HL-60/S4 treated with phorbol 12-myristate 13-acetate at 8.2 ng/mL for 4 days and 3 days (cell line): ENCODE results near the gene OR2L13.
"Not testable (repeated sequence)": the region's sequence is repeated elsewhere in the genome, so short reads cannot be mapped to it uniquely, and the experiment has no call there.

Experiments
- in situ Hi-C: fragments of 300-500 bp; cut with MboI; formaldehyde crosslinking; loops from 2 replicates; pipeline ENCODE4 v1.15.0; 2022; ENCODE audit warnings: low sequenced_read_pairs

OR2L13 gene, protein sequence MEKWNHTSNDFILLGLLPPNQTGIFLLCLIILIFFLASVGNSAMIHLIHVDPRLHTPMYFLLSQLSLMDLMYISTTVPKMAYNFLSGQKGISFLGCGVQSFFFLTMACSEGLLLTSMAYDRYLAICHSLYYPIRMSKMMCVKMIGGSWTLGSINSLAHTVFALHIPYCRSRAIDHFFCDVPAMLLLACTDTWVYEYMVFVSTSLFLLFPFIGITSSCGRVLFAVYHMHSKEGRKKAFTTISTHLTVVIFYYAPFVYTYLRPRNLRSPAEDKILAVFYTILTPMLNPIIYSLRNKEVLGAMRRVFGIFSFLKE

GRCh38 chr1:248094884-248095283, at the start of gene OR2L13:
TSS of gene OR2L13 (plus strand) at chr1:248095184. CDS start at chr1:248099376, 4,192 bp downstream.
- in situ Hi-C loops, result no loop called here

DNA sequence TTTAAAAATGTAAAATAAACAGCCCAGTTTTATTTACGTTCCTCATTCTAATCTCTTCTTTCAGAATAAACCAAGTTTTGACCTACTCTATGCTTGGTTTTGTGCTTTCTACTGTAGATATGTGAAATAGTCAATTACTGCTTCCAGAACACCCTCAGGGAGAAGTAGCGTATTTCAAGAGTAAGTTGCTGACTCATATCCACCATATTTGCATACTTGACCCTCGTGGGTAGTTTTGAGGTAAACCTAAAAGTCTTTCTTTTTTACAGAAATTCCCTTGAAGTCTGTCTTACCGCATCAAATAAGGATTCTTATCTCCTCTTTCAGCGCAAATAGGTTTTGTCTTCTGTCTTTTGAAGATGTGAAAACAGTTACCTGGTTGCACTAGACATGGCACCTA, 49.8 kb upstream of the OR2L13 start:
- in situ Hi-C loops, result no loop called here

DNA sequence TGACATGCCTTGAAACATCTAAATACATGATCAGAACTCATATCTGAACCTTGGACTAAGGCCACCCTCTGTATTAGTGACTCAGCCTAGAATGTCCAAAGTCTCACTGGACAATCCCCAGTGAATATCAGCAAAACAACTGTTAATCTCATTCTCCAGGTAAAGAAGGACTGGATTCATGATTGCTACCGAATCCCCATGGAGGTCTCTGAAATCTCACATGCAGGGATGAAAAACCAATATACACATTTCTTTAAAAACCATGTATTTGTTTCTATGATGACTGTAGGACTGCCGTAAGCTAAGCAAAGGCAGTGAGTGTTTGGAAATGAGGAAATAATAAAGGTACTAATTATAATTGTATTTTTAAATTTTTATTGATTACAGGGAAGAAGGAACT, 48.4 kb upstream of the OR2L13 start, which contains the start of gene OR2L3:
OR2L3 (plus strand) TSS at position 301 of the 400 bp plus-strand sequence. CDS start 13,846 bp downstream, outside the sequence.
- in situ Hi-C loops, result no loop called here

DNA sequence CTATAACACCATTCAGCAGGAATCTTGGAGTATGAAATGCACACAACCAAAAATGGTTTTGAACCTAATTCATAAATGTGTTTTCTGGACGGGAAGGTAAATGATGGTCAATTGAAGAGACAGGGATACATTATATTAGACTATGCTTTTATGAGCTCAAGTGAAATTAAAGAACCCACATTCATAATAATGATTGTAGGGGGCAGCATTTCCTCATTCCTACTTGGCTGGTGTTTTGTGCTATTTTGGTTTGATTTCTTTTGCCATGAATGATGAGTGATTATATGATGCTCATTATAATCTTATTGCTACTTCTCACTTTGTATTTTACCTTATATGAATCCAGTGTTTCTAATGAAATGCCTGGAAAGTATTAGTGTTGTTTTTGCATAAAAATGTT, 48.0 kb upstream of the OR2L13 start:
- in situ Hi-C loops, result no loop called here

GRCh38 chr1:248054671-248055070, 40.3 kb upstream of the OR2L13 start:
- in situ Hi-C loops, result no loop called here

DNA sequence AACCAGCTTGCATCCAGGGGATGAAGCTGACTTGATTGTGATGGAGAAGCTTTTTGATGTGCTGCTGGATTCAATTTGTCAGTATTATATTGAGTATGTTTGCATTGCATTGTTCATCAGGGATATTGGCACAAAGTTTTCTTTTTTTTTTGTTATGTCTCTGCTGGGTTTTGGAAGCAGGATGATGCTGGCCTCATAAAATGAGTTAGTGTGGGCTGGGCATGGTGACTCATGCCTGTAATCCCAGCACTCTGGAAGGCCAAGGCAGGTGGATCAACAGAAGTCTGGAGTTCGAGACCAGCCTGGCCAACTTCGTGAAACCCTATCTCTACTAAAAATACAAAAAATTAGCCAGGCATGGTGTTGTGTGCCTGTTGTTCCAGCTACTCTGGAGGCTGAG, 39.7 kb upstream of the OR2L13 start:
- in situ Hi-C loops, result no loop called here

DNA sequence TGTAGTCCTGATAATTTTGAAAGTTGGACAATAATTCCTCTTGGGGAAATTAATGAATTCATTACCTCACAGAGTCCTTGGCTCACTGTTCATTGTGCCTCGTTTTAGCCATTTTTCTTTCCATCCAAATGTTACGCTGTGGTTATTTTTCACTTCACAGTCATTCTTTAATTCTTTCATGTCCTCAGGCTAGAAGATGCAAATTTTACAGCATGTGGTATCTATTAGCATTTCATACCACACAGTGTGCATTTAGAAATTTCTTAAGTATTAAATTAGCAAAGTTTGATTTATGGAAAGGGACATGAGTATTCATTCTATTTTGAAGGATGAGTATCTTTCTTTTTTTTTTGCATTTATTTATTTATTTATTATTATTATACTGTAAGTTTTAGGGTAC, 29.9 kb upstream of the OR2L13 start:
- in situ Hi-C loops, result no loop called here

DNA sequence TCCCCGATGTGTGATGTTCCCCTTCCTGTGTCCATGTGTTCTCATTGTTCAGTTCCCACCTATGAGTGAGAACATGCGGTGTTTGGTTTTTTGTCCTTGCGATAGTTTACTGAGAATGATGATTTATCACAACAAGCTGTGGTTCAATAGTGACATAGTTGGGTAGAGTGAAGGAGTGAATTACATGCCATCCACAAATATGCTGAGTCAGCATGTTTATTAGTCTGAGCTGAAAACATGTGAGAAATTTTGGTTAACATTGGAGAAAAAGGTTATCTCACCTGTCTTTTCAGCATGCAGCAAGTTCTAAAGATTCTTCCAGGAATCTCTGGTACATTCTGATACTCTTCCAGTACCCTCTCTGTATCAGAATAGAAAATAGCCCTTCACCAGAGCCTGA, 29.4 kb upstream of the OR2L13 start:
- in situ Hi-C loops, result no loop called here

- in situ Hi-C loops, result not testable (repeated sequence)
Observed at GRCh38 chr1:248083864-248084263, 11.1 kb upstream of the OR2L13 start.

- in situ Hi-C loops, result no loop called here
Observed at GRCh38 chr1:248098529-248098928, 3.5 kb downstream of the OR2L13 start.

GRCh38 chr1:248102847-248103246, 7.9 kb downstream of the OR2L13 start:
- in situ Hi-C loops, result no loop called here

DNA sequence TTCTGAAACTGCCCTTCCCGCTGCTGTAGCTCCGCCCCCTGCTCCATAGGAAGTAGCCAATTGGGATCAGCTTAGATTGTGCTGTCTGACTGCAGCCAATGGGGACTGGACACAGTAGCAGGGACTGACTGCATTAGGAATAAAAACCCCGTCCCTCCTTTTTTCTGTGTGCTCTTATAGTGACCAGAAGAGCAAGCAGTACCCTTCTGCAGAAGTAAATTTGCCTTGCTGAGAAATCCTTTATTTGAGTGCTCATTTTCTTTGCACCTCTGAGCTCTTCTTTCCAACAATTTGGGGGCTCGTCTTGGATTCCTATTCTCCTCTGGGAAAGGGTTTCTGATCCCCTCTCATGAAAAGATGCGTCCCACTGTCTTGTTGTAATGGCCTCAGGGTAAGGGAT, 16.2 kb downstream of the OR2L13 start:
- in situ Hi-C loops, result no loop called here

GRCh38 chr1:248114890-248115289, 19.9 kb downstream of the OR2L13 start:
- in situ Hi-C loops, result no loop called here

- in situ Hi-C loops, result no loop called here
Observed at GRCh38 chr1:248127653-248128052, 32.7 kb downstream of the OR2L13 start.

DNA sequence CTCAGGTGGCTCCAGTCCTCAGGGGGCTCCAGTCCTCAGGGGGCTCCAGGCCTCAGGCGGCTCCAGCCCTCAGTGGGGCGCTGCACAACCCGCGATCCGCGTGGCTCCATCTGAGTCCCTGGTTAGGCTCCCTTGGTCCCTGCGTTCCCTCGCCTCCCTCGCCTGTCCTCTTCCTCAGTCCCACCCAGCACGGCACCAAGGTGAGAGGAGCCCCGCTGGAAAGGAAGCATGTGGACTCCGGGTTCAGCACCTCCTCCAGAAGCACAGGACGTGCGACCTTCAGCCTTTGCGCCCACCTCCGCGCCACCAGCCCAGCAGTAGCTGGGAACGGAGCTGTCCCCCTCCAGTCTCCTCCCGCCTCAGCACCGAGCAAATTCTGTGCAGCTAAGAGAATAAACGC, 41.8 kb downstream of the OR2L13 start:
- in situ Hi-C loops, result no loop called here

DNA sequence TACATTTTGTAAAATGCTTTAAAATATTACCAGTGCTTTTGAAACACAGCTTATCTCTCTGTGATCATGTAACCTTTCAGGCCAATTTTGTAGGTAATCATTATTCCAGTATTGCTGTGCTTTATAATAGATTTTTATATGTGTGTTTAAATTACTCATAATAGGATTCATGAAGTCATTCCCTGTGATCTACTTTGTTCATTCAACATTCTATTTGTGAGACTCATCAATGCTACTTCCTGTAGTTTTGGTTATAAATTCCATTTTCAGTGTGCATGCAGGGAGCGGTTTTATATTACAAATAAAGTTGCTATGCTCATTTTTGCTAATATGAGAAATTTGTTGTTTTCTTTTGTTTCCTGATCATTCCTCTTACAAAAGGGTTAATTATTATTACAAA, 45.9 kb downstream of the OR2L13 start:
- in situ Hi-C loops, result no loop called here

GRCh38 chr1:248143311-248143710, 48.3 kb downstream of the OR2L13 start:
- in situ Hi-C loops, result no loop called here

DNA sequence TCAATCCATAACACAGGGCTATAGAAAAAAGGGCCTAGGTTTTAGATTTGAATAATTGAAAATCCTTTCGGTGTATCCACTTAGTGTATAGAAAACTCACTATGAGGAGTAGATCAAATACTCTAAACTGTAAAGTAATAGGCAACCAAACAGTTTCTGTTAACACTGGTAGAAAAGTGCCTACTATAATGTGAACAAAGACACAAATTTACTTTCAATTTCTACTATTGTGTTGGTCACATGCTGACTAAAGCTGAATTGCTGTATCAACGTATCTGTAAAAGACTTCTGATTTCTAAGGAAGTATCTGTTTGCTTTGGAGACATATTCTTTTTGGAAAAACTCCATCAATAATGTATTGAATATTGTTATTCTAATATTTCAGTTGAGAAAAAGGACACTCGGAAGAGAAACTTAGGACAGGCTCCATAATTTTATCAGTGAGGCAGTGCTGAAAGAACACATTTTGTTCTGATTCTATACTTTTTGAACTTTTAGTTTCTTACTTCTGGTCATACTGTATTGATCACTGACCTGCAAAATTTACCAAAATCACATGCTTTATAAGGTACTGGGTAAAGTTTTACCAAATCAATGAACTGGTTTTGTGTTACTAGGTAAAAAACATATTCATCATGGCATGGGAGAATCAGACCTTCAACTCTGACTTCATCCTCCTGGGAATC, 49.7 kb downstream of the OR2L13 start, which contains the start of gene OR2M5:
OR2M5 (plus strand) TSS at position 636 of the 686 bp plus-strand sequence; CDS start at position 636, 0 bp downstream.
- in situ Hi-C loops, result no loop called here
